ENCODE data around the gene BICD2.

Gene BICD2

DNA sequence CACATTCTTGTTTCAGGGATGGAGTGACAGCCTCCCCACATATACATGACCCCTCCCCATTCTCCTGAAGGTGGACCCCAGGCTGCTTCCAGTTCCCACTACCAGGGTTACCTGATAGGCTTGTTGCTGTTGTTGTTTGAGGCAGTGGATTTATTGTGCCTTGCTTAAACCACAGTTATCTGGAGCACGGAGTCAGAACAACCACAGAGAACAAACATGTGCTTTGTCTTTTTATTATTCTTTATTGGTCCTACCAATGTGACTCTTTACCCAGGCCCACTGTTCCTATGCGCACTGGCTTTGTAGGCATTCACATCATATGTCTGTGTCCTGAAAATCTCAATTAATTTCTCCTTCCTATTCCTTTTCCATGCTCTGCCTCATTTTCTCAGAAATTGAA is 53.5 kb downstream of the BICD2 start:
- H3K36me3 ChIP-seq (ENCODE audit: control insufficient read depth, insufficient read depth, low read length): peaks cover 23% of the 10 kb centered on the region
- no peaks in the 10 kb centered on the region for H3K27me3 ChIP-seq (ENCODE audit: control insufficient read depth, insufficient read depth, low read length)
- H3K4me3 ChIP-seq (ENCODE audit: low read length): no peak overlapping the region
- H3K9ac ChIP-seq (ENCODE audit: low read length): no peak overlapping the region
- H3K27ac ChIP-seq (ENCODE audit: low read depth, low read length): no peak overlapping the region
- H3K4me1 ChIP-seq (ENCODE audit: control insufficient read depth, insufficient read depth, low read length): no peaks in the 10 kb centered on the region

DNA sequence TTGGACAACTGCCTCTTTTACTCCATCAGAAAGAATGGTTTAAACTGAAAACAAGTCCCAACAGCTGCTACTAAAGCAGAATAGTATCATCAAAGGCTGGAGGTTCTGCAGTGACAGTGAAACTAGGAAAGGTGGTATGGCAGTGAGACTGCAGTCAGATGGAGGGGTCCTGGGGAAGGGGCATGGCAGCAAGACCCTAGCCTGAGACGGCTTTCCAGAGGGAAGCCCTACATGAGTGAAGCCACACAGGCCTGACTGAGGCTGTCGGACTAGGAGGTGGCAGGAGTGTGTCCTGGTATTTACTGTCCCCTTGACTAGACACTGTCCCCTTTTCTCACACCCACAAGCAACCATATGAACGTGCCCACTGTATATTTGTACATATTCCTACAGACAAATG is 54.3 kb downstream of the BICD2 start:
- Histone ChIP-seq H3K27ac (ENCODE audit: low read depth, low read length) (no peak overlapping the region), H3K36me3 (ENCODE audit: control insufficient read depth, insufficient read depth, low read length) (peaks cover 23% of the 10 kb centered on the region)

DNA sequence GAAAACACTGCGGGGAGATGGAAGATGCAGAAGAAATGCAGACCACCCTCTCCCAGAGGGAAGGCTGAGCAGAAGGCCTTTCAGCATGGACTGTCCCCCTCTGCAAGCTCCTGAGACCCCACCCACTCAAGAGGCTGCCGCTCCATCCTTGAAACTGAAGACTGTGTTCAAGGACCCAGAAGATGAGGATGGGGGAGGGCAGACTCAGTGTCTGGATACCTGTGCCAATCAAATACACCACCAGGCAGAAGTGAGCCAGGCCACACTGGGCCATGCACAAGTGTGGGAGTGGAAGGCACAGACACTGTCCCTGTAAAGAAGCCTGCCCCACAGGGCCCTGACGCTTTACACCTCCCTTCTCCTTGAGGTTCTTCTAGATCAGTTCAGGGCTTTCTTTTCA is 54.7 kb downstream of the BICD2 start:
- Histone ChIP-seq H3K9ac (ENCODE audit: low read length) (no peak overlapping the region), H3K27me3 (ENCODE audit: control insufficient read depth, insufficient read depth, low read length) (no peaks in the 10 kb centered on the region), H3K4me1 (ENCODE audit: control insufficient read depth, insufficient read depth, low read length) (no peaks in the 10 kb centered on the region), H3K4me3 (ENCODE audit: low read length) (no peak overlapping the region), H3K27ac (ENCODE audit: low read depth, low read length) (no peak overlapping the region), H3K36me3 (ENCODE audit: control insufficient read depth, insufficient read depth, low read length) (peaks cover 23% of the 10 kb centered on the region)

More for the DNA sequence above, 54.3 kb downstream of the BICD2 start:
- Histone ChIP-seq H3K27me3 (ENCODE audit: control insufficient read depth, insufficient read depth, low read length) (no peaks in the 10 kb centered on the region), H3K9ac (ENCODE audit: low read length) (no peak overlapping the region), H3K4me1 (ENCODE audit: control insufficient read depth, insufficient read depth, low read length) (no peaks in the 10 kb centered on the region), H3K4me3 (ENCODE audit: low read length) (no peak overlapping the region)

DNA sequence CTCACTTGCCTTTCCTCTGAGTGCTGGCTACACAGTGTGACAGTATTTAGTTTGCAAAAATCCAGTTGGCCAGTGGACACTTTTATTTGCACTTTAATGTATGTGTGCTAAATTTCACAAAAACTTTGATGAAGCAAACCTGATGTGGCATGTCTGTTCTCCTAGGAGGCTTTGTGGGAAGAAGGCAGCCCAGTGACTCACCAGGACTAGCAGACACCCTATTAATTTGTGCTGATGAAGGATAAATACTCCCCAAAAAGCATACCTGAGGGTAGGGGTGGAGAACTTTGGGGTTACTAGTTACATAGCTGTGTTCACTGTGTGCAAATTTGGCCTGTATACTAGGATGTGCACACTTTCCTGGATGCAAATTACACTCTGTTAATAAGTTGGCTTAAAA is 55.4 kb downstream of the BICD2 start:
- H3K4me3 ChIP-seq (ENCODE audit: low read length): no peak overlapping the region
- peaks cover 15% of the 10 kb centered on the region for H3K36me3 ChIP-seq (ENCODE audit: control insufficient read depth, insufficient read depth, low read length)
- no peaks in the 10 kb centered on the region for H3K4me1 ChIP-seq (ENCODE audit: control insufficient read depth, insufficient read depth, low read length)
- no peak overlapping the region for H3K9ac ChIP-seq (ENCODE audit: low read length)
- no peaks in the 10 kb centered on the region for H3K27me3 ChIP-seq (ENCODE audit: control insufficient read depth, insufficient read depth, low read length)
- H3K27ac ChIP-seq (ENCODE audit: low read depth, low read length): no peak overlapping the region

DNA sequence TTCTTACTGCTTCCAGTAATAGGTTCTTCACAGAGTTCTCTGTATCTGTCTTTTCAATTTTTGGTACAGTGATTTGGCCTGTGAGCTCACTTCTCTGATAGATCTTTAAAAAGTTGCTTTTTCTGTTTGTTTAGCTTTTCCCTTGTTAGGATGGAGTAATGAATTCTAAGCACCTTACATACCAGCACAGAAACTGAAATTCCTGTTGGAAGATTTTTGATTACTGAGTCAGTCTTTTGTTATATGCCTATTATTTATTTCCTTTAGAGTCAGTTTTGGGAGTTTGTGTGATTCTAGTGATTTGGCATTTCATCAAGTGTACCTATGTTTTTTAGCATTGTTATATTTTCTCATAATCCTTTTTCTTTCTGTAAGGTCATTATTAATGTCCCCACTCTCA is 57.1 kb downstream of the BICD2 start:
- H3K4me1 ChIP-seq (ENCODE audit: control insufficient read depth, insufficient read depth, low read length): no peaks in the 10 kb centered on the region
- H3K27me3 ChIP-seq (ENCODE audit: control insufficient read depth, insufficient read depth, low read length): no peaks in the 10 kb centered on the region
- H3K27ac ChIP-seq (ENCODE audit: low read depth, low read length): no peak overlapping the region
- H3K9ac ChIP-seq (ENCODE audit: low read length): no peak overlapping the region
- peaks cover 6% of the 10 kb centered on the region for H3K36me3 ChIP-seq (ENCODE audit: control insufficient read depth, insufficient read depth, low read length)
- H3K4me3 ChIP-seq (ENCODE audit: low read length): no peak overlapping the region

DNA sequence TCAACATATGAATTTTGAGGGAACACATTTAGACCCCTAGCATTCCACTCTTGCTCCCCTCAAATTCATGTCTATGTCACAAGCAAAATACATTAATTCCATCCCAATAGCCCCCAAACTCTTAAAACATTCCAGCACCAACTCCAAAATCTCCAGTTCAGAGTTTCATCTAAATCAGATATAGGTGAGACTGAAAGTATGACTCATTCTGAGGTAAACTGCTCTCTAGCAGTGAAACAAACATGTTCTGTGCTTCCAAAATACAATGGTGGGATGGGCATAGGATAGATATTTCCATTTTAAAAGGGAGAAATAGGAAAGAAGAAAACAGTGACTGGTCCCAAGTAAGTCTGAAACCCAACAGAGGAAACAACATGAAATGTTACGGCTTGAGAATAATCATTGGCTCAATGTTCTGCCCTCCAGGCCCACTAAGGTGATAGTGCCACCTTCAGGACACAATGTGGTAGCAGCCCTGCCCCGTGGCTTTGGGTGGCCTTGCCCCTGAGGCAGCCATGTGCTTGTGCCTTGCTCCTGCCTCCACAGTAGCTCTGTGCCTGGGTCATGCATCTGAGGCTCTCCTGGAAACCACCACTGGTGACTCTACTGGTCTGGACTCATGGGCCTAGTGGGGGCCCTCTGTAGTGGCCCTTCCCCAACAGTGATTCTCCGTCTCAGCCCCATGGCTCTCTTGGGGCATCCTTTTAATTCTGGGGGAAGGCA is 58.3 kb downstream of the BICD2 start:
- no peak overlapping the region for H3K4me3 ChIP-seq (ENCODE audit: low read length)
- H3K36me3 ChIP-seq (ENCODE audit: control insufficient read depth, insufficient read depth, low read length): peaks cover 6% of the 10 kb centered on the region
- no peak overlapping the region for H3K9ac ChIP-seq (ENCODE audit: low read length)
- no peak overlapping the region for H3K27ac ChIP-seq (ENCODE audit: low read depth, low read length)
- no peaks in the 10 kb centered on the region for H3K4me1 ChIP-seq (ENCODE audit: control insufficient read depth, insufficient read depth, low read length)
- H3K27me3 ChIP-seq (ENCODE audit: control insufficient read depth, insufficient read depth, low read length): no peaks in the 10 kb centered on the region

DNA sequence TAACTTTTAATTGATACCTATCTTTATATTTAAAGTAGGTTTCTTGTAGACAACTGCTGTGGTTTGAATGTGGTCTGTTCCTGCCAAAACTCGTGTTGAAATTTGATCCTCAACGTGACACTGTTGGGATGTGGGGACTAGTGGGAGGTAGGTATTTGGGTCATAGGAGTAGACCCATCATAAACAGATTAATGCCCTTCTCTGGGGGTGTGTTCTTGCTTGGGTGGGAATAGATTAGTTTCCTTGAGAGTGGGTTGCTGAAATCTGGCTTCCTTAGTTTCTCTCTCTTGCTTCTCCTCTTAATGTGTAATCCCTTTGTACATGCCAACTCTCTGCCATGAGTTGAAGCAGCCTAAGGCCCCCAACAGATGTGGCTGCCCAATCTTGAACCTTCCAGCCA is 60.1 kb downstream of the BICD2 start:
- Histone ChIP-seq H3K27me3 (ENCODE audit: control insufficient read depth, insufficient read depth, low read length) (no peaks in the 10 kb centered on the region), H3K4me1 (ENCODE audit: control insufficient read depth, insufficient read depth, low read length) (no peaks in the 10 kb centered on the region), H3K36me3 (ENCODE audit: control insufficient read depth, insufficient read depth, low read length) (peaks cover 3% of the 10 kb centered on the region), H3K9ac (ENCODE audit: low read length) (no peak overlapping the region), H3K4me3 (ENCODE audit: low read length) (no peak overlapping the region), H3K27ac (ENCODE audit: low read depth, low read length) (no peak overlapping the region)

DNA sequence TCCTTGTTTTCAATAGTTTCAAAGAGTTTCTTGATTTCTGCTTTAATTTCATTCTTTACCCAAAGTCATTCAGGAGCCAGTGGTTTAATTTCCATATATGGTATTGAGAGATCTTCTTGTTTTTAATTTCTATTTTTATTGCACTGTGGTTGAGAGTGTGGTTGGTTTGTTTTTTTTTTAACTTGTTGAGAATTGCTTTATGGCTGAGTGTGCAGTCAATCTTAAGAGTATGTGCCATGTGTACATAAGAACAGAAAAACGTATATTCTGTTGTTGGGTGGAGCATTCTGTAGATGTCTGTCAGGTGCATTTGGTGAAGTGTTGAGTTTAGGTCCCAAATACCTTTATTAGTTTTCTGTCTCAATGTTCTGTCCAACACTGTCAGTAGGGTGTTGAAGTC is 68.0 kb downstream of the BICD2 start:
- H3K4me1 ChIP-seq (ENCODE audit: control insufficient read depth, insufficient read depth, low read length): no peaks in the 10 kb centered on the region
- no peak overlapping the region for H3K27ac ChIP-seq (ENCODE audit: low read depth, low read length)
- no peak overlapping the region for H3K4me3 ChIP-seq (ENCODE audit: low read length)
- H3K36me3 ChIP-seq (ENCODE audit: control insufficient read depth, insufficient read depth, low read length): no peaks in the 10 kb centered on the region
- H3K9ac ChIP-seq (ENCODE audit: low read length): no peak overlapping the region
- H3K27me3 ChIP-seq (ENCODE audit: control insufficient read depth, insufficient read depth, low read length): no peaks in the 10 kb centered on the region

DNA sequence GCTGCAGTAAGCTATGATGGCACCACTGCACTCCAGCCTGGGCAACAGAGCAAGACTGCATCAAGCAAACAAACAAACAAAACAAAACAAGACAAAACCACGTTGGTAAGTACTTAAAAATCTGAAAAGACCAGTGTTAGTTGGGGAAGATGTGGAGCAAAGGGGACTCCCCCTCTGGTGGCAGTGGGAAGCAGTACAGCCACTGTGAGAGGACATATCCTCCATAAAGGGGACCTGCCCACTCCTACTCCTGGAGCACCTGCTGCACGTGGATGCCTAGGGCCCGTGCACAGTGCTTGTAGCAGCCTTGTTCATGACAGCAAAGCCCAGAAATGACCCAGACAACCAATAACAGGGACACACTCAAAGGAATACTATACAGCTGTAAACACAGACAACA is 77.7 kb downstream of the BICD2 start:
- H3K4me3 ChIP-seq (ENCODE audit: low read length): no peak overlapping the region
- no peaks in the 10 kb centered on the region for H3K27me3 ChIP-seq (ENCODE audit: control insufficient read depth, insufficient read depth, low read length)
- no peaks in the 10 kb centered on the region for H3K36me3 ChIP-seq (ENCODE audit: control insufficient read depth, insufficient read depth, low read length)
- no peak overlapping the region for H3K27ac ChIP-seq (ENCODE audit: low read depth, low read length)
- no peak overlapping the region for H3K9ac ChIP-seq (ENCODE audit: low read length)
- H3K4me1 ChIP-seq (ENCODE audit: control insufficient read depth, insufficient read depth, low read length): no peaks in the 10 kb centered on the region

DNA sequence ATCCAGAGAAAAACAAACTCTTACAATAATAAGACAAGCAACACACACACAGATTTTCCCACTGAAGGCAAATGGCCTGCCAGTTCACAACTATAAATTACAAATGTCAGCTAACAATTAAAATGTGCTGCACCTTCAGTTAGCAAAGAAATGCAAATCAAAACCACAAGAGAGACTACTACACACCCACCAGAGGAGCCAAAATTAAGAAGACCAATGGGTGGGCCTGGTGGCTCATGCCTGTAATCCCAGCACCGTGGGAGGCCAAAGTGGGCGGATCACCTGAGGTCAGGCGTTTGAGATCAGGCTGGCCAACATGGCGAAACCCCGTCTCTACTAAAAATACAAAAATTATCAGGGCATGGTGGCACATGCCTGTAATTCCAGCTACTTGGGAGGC is 79.6 kb downstream of the BICD2 start:
- Histone ChIP-seq H3K27ac (ENCODE audit: low read depth, low read length) (no peak overlapping the region), H3K36me3 (ENCODE audit: control insufficient read depth, insufficient read depth, low read length) (no peaks in the 10 kb centered on the region), H3K4me3 (ENCODE audit: low read length) (no peak overlapping the region), H3K27me3 (ENCODE audit: control insufficient read depth, insufficient read depth, low read length) (no peaks in the 10 kb centered on the region), H3K4me1 (ENCODE audit: control insufficient read depth, insufficient read depth, low read length) (no peaks in the 10 kb centered on the region), H3K9ac (ENCODE audit: low read length) (no peak overlapping the region)

DNA sequence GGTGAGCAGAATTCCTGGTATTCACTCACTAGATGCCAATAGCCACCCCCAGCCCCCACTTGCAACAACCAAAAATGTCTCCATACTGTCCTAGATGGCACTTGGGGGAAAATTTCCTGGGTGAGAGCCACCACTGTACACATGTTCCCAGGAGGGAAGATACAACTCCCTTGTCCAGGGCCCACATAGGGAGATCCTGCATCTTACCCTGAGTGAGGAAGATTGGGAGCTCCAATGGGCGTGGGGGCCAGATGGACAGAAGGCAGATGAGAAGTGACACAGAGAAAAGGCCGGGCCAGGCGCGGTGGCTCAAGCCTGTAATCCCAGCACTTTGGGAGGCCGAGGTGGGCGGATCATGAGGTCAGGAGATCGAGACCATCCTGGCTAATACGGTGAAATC is 82.4 kb downstream of the BICD2 start:
- H3K4me3 ChIP-seq (ENCODE audit: low read length): no peak overlapping the region
- no peak overlapping the region for H3K9ac ChIP-seq (ENCODE audit: low read length)
- no peaks in the 10 kb centered on the region for H3K36me3 ChIP-seq (ENCODE audit: control insufficient read depth, insufficient read depth, low read length)
- no peaks in the 10 kb centered on the region for H3K4me1 ChIP-seq (ENCODE audit: control insufficient read depth, insufficient read depth, low read length)
- no peak overlapping the region for H3K27ac ChIP-seq (ENCODE audit: low read depth, low read length)
- no peaks in the 10 kb centered on the region for H3K27me3 ChIP-seq (ENCODE audit: control insufficient read depth, insufficient read depth, low read length)

DNA sequence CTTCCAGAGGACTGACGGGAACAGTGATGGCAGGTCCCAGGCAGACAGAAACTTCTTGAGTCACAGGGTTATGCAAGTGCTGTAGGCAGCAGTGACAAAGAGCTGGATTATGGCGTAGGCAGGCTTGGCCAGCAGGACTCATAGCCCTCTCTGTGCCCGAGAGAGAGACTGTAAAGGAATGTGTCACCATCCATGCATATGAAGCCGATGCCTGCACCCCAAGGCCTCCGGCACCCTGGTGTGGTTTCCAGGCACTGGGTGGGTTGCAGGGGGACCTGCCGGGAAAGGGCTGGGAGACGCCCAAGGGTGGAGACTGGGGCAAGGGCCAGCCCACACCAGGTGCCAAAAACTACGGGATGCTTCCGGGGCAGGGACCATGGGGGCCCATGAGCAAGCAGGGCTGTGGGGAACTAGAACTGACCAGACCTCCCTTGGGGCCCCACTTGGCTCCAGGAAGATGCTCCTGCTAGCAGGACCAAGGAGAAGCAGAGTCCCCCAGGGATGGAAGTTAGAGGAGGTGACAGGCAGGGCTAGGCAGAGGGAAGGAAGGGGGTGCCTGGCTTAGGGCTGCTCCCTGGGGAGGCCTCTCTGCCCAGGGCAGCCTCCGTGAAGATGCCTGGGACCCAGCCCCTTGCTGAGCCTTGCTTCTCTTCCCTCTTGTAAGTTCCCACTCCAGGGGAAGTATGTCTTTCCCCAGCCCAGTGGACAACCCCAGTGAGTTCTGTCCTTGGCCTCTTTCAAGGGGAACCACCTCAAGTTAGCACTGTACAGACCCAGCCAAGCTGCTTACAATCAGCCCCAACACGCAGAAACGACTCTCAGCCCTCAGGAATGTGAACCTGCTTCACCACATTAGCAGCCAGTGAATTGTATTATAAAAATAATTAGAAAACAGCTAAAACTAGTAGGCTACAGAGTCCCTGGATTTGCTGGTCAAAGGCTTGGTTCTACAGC is 84.2 kb downstream of the BICD2 start:
- H3K4me1 ChIP-seq (ENCODE audit: control insufficient read depth, insufficient read depth, low read length): no peaks in the 10 kb centered on the region
- H3K27ac ChIP-seq (ENCODE audit: low read depth, low read length): no peak overlapping the region
- no peak overlapping the region for H3K9ac ChIP-seq (ENCODE audit: low read length)

More for the DNA sequence above, 84.2 kb downstream of the BICD2 start:
- Histone ChIP-seq H3K4me3 (ENCODE audit: low read length) (no peak overlapping the region), H3K36me3 (ENCODE audit: control insufficient read depth, insufficient read depth, low read length) (no peaks in the 10 kb centered on the region), H3K27me3 (ENCODE audit: control insufficient read depth, insufficient read depth, low read length) (no peaks in the 10 kb centered on the region)

Data from rectal smooth muscle tissue (tissue), 1 donor.